ENCODE results near the gene POLD3.
"Not testable (repeated sequence)": the region's sequence is repeated elsewhere in the genome, so short reads cannot be mapped to it uniquely, and the experiment has no call there.

The POLD3 gene

DNA sequence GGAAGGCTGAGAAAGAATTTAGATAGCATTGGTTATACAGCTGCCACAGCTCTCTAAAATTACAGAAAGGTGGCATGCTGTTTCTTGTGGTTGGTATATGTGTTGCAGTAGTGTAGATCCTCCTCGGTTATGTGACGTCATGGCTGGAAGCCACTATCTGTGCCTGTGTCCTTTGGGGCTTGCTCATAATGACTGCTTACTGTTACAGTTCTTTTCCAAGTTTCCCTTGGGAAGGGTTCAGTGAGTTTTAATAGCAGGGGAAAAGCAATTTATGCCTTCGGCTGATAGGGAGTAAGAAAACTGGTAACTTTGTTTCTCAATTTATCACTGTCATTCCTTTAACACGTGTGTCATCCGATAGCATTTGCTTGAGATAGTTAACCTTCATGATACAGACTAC lies 47.2 kb downstream of the POLD3 start:
- DNase-seq: no peak

GRCh38 chr11:74641289-74641688 lies 48.9 kb downstream of the POLD3 start:
- DNase-seq: no peak

DNA sequence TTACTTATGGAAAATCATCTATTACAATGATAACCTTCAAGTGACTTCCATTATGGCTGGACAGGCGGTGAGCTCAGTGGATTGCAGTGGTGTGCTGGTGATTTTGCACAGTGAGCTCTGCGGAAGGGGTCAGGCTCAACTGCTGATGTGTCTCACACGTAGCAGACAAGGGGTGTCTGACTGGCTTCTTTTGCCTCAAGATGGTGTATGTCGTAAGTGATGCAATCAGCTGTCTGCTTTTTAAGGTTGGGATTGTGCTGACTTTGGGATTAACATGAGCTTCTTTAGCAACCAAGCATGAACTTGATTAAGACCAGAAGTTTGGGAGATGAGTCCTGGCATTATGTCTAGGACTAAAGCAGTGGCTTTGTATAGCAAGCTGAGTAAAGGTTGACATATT lies 49.5 kb downstream of the POLD3 start:
- no peak for DNase-seq

- DNase-seq: no peak
Measured at GRCh38 chr11:74642912-74643311, 50.5 kb downstream of the POLD3 start.

DNA sequence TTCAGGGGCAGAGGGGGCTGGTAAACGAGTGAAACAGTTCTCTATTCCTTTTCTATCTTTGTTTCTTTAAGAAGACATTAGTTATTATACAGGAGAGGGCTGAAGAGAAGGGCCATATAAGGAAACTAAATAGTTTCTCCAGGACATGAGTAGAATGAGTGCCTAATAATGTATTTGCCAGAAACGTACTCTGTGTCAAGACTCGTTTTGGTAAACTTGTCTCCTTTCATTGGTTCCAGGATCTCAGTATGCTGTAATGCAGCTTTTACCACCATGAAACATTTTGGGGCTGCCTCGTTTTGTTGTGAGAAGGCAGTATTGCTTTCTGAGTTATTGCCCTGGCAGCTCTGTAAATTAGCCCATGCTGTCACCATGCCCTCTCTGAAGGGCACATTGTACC lies 51.7 kb downstream of the POLD3 start:
- DNase-seq: no peak

GRCh38 chr11:74646215-74646614 lies 53.8 kb downstream of the POLD3 start:
- no peak for DNase-seq

- no peak for DNase-seq
Measured at GRCh38 chr11:74646954-74647353, 54.6 kb downstream of the POLD3 start.

GRCh38 chr11:74647404-74647803 lies 55.0 kb downstream of the POLD3 start:
- DNase-seq: no peak

GRCh38 chr11:74647831-74648230 lies 55.4 kb downstream of the POLD3 start:
- DNase-seq: no peak

GRCh38 chr11:74648894-74649293 lies 56.5 kb downstream of the POLD3 start:
- no peak for DNase-seq

DNA sequence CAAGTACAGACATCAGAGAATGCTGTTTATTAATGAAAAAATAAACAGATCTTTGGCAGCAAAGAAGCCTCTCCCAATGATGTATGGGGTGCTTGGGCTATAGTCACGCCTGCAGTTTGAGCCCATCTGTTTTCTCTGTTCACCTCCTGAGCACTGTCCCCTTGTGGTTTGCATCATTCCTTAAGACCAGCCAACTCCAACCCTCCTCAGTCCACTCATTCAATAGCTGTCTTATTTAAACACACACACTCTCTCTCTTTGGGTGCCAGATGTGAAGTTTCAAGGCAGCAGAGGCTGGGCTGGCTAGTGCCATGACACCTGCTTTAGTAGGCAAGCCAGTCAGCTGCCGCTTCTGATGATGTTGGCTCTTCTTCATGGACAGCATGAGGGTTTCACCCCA lies 58.1 kb downstream of the POLD3 start:
- DNase-seq: no peak

- no peak for DNase-seq
Measured at GRCh38 chr11:74654976-74655375, 62.6 kb downstream of the POLD3 start.

- not testable (repeated sequence) for DNase-seq
Measured at GRCh38 chr11:74659124-74659523, 66.7 kb downstream of the POLD3 start.

GRCh38 chr11:74662487-74663103 lies 70.2 kb downstream of the POLD3 start:
- no peak for DNase-seq

DNA sequence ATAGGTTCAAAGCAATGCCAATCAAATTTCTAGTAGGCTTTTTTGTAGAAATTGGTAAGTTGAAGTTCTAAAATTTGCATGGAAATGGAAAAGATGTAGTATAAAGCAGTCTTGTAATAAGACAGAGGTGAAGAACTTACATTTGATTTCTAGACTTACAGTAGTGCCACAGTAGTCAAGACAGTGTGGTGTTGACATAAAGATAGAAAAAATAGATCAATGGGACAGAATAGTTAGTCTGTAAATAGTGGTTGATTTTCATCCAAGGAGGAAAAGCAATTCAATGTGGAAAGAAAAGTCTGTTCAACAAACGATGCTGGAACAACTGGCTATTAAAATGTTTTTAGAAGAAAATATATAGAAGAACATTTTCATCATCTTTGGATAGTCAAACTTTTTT lies 70.9 kb downstream of the POLD3 start:
- DNase-seq: no peak

DNA sequence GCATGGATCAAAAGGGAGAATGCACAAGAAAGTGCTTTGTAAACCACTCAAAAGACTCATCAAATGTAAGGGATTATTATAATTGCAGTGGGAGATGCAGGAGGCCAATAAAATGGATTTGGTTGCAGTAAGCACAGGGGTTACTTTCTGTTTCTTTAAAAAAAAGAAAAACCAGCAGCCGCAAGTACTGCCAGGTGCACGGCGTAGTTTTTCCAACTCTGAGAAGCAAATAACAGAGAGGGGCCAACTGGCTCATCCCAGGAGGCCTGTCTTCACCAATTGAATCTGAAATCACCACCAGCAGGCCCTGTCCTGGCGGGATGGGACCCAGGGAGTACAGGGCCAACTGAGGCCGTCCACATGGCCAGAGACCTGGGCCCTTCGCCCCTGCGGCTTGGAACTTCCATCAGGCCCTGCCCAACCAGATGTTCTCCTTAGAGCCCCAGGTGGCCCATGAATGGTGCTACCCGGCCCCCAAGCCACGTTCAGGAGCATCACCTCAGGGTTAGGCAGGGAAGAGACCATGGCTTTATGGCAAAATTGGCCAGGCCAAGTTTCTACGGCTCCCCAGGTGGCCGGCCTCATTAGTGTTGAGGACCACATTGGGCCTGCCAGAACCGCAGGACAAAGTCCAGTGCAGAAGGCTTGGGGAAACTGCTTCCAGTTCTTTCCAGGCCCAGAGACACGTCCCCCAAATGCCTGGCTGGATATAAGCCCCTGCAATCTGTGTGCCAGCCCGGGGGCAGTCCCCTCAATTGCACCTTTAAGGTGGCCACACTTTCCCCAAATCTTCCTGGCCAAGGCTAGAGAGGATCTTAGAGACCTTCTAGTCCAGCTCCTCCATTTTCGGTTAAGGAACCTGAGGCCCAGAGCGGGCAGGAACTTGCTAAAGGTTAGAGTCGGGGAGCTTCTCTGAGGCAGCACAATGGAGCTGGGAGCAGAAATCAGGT lies 77.1 kb downstream of the POLD3 start:
- no peak for DNase-seq

DNA sequence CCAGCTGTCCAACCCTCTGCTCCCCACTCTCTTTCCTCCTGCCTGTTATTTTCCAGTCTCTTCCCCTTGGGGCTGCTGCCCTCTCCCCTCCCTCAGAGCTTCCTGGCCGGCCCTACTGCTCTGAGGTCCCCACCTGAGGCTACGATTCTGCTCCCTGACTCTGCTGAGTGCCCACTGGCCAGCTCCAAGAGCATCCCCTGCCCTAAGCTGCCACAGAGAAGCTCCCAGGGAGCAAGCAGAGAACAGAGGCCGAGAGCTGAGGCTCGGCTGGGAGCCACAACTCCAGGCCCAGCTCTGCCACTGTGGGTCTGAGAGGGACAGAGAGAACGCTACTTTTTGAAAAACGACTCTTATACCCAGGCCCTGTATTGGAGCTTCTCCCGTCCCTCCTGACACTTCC lies 77.8 kb downstream of the POLD3 start:
- DNase-seq: no peak

DNA sequence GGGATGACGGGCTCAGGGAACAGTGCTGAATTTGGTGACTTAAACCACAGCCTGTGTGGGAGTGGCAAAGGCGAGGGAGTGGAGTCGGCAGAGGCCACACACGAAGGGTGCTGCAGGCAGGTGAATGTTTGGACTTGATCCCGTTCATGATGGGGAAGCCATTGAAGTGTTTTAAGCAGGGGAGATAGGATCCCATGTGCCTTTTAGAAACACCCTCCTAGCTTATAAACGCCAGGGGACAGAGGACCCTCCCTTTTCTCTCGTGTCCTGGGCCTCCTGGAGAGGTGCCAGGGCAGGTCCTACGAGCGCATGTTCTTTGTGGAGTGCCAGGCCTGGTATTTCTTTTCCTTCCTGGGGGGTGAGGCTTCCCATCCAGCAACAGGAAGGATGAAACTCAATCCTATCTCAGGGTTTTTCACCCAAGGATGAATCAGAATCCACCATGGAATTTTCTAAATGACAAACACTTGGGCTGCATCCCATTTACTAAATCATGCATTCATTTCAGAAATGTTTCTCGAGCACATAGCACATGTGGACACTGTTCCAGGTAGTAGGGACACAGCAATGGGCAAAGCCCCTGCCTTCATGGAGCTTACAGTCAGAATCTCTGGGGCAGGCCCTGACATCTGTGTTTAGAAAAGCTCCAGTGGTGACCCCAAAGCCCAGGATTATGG lies 79.3 kb downstream of the POLD3 start:
- no peak for DNase-seq

GRCh38 chr11:74672332-74672955 lies 80.1 kb downstream of the POLD3 start:
- no peak for DNase-seq

DNA sequence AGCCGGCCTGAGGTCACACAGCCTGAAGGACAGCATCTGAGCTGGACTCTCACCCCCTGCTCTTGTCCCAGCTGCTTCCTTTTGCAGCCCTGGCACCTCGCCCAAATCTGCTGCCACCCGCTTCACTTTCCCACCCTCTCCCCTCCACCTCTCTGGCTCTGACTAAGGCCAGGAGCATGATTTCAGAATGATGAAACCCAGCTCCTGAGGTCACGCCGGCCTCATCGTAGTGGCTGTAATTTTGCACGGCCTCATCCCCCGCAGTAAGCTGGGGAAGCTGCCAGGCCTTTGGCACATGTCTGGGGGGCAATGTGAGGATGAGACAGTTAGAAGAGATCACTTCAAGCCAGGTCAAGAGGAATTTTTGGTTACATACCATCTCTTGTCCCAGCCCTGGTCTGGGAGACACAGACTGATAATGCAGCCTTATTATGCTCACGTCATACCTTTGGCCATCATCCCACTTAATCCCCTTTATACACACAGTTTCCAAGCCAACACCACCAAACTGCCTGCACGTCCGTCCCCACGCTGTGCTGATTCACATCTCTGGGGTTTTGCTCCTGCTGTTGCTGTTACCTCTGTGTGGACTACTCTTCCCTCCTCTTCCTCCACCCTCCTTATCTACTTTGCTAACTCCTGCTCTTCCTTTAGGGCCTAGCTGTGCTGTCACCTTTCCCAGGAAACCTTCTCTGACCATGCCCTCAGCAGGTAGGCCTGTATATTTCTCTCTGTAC lies 80.7 kb downstream of the POLD3 start:
- DNase-seq: no peak

- no peak for DNase-seq
Measured at GRCh38 chr11:74673693-74674360, 81.4 kb downstream of the POLD3 start.

GRCh38 chr11:74675761-74676160 lies 83.4 kb downstream of the POLD3 start:
- DNase-seq: no peak

Data from activated CD4-positive, alpha-beta T cell treated with anti-CD3 and anti-CD28 coated beads for 1 hour (primary cell).